ENCODE measurements around the gene VSIG1.

DNA sequence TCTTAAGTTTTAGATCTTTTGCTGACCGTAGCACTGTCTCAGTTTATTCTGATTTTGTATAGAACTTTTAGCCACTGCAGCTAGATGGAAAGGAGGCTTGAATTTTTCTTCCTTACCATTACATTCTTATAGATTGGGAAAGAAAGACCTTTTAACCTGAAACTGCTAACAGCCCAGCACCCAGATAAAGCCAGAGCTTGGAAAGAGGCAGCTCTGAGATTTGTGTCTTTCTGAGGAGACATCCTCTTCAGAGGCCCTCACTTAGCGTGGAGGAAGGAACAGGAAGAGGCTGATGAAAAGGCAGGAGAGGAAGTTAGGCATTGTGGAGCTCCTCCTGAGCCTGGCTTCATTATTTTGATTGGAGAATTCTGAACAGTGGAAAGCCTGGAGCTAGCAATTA lies 81.8 kb downstream of the VSIG1 start:
- no peak for TF ChIP-seq FOXM1 (IDR thresholded peaks at IDR 0.05; ENCODE audit: borderline replicate concordance)
- no peak for TF ChIP-seq ARNT (IDR thresholded peaks at IDR 0.05)
- no peak for TF ChIP-seq NFRKB (IDR thresholded peaks at IDR 0.05)
- TF ChIP-seq, protein P1, sequence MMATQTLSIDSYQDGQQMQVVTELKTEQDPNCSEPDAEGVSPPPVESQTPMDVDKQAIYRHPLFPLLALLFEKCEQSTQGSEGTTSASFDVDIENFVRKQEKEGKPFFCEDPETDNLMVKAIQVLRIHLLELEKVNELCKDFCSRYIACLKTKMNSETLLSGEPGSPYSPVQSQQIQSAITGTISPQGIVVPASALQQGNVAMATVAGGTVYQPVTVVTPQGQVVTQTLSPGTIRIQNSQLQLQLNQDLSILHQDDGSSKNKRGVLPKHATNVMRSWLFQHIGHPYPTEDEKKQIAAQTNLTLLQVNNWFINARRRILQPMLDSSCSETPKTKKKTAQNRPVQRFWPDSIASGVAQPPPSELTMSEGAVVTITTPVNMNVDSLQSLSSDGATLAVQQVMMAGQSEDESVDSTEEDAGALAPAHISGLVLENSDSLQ (IDR thresholded peaks at IDR 0.05): no peak
- TF ChIP-seq BHLHE40 (IDR thresholded peaks at IDR 0.05; ENCODE audit: borderline replicate concordance): no peak
- TF ChIP-seq ZNF384 (IDR thresholded peaks at IDR 0.05): no peak
- TF ChIP-seq SP1 (IDR thresholded peaks at IDR 0.05): no peak
- TF ChIP-seq ELF4 (IDR thresholded peaks at IDR 0.05): no peak
- no peak for TF ChIP-seq LEF1 (IDR thresholded peaks at IDR 0.05; ENCODE audit: borderline replicate concordance)

Data from HEK293T (cell line).